Brain microvascular endothelial cell (primary cell): ENCODE data around the gene KCNK15.
A peak's percentile ranks its signal among the peaks of the same experiment; 100 is the strongest.

ENCODE experiments used
- DNase-seq: peaks from one replicate; pipeline ENCODE4 v3.0.0-alpha.2; 2020
- H3K27ac ChIP-seq: fragments of 250-450 bp; sonication (Bioruptor Pico); 2 replicates; pipeline ENCODE4 v1.5.1; 2020; ENCODE audit warnings: mild to moderate bottlenecking, moderate library complexity
- H3K27me3 ChIP-seq: fragments of 250-450 bp; sonication (Bioruptor Pico); replicated peaks from 2 replicates; pipeline ENCODE4 v1.5.1; 2020; ENCODE audit warnings: mild to moderate bottlenecking
- H3K36me3 ChIP-seq: fragments of 250-450 bp; sonication (Bioruptor Pico); replicated peaks from 2 replicates; pipeline ENCODE4 v1.5.1; 2020; ENCODE audit warnings: mild to moderate bottlenecking
- H3K4me3 ChIP-seq: 2 replicates; pipeline ENCODE4 v1.5.1; 2011; ENCODE audit warnings: low read depth, mild to moderate bottlenecking, control low read depth, low read length, moderate library complexity
- in situ Hi-C: cut with HindIII; loops from 2 replicates; pipeline ENCODE4 v1.10.0; 2017; ENCODE audit warnings: low sequenced_read_pairs, low pct_ligation_motif_present
- TF ChIP-seq, protein P1 (sequence below): IDR thresholded peaks from 2 replicates; pipeline ENCODE4 v1.5.1; 2011; ENCODE audit warnings: low read depth, mild to moderate bottlenecking, moderate library complexity, low read length, control low read depth, inconsistent platforms; ENCODE audit errors: missing control alignments

The KCNK15 gene

DNA sequence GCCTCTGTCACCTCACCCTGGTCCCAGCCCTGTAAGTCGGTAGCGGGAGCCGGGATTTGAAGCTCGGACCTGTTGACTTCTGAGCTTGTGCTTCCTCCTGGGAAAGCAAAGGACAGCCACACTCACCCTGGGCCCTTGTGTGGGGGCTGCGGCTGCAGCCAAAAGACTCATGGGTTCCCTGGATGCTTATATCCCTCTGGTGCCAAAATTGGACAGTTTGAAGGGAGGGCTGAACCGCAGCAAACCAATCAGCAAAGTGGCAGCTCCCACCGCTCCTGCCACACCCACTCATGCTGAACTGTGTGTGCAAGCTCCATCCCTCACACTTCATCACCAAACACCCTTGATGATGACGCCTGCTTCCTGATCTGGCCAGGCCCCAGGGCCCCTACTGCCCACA is 34.4 kb upstream of the KCNK15 start:
- TF ChIP-seq, protein P1, sequence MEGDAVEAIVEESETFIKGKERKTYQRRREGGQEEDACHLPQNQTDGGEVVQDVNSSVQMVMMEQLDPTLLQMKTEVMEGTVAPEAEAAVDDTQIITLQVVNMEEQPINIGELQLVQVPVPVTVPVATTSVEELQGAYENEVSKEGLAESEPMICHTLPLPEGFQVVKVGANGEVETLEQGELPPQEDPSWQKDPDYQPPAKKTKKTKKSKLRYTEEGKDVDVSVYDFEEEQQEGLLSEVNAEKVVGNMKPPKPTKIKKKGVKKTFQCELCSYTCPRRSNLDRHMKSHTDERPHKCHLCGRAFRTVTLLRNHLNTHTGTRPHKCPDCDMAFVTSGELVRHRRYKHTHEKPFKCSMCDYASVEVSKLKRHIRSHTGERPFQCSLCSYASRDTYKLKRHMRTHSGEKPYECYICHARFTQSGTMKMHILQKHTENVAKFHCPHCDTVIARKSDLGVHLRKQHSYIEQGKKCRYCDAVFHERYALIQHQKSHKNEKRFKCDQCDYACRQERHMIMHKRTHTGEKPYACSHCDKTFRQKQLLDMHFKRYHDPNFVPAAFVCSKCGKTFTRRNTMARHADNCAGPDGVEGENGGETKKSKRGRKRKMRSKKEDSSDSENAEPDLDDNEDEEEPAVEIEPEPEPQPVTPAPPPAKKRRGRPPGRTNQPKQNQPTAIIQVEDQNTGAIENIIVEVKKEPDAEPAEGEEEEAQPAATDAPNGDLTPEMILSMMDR: no peak
- no peaks in the 10 kb centered on the region for H3K36me3 ChIP-seq
- H3K27me3 ChIP-seq: peaks cover 15% of the 10 kb centered on the region
- DNase-seq: no peak
- no peak overlapping the region for H3K27ac ChIP-seq
- in situ Hi-C loops: no loop called here
- H3K4me3 ChIP-seq: no peak overlapping the region

GRCh38 chr20:44714102-44714700 is 31.5 kb upstream of the KCNK15 start:
- H3K27ac ChIP-seq: no peak overlapping the region
- H3K27me3 ChIP-seq: peaks cover 15% of the 10 kb centered on the region
- in situ Hi-C loops: no loop called here
- TF ChIP-seq, protein P1: no peak
- H3K4me3 ChIP-seq: no peak overlapping the region
- DNase-seq: no peak
- no peaks in the 10 kb centered on the region for H3K36me3 ChIP-seq

- Histone ChIP-seq H3K36me3 (no peaks in the 10 kb centered on the region), H3K27ac (no peak within 1 kb of the TSS), H3K4me3 (no peak within 1 kb of the TSS), H3K27me3 (peaks cover 15% of the 10 kb centered on the region)
- TF ChIP-seq, protein P1: no peak
- peak; percentile 60 for DNase-seq
- in situ Hi-C loops: no loop called here
These were observed 30.8 kb upstream of the KCNK15 start, which contains the start of gene CCN5 for GRCh38 chr20:44714701-44715498. Gene CCN5 (plus strand): TSS chr20:44715369. CDS start chr20:44715391, 22 bp downstream.

DNA sequence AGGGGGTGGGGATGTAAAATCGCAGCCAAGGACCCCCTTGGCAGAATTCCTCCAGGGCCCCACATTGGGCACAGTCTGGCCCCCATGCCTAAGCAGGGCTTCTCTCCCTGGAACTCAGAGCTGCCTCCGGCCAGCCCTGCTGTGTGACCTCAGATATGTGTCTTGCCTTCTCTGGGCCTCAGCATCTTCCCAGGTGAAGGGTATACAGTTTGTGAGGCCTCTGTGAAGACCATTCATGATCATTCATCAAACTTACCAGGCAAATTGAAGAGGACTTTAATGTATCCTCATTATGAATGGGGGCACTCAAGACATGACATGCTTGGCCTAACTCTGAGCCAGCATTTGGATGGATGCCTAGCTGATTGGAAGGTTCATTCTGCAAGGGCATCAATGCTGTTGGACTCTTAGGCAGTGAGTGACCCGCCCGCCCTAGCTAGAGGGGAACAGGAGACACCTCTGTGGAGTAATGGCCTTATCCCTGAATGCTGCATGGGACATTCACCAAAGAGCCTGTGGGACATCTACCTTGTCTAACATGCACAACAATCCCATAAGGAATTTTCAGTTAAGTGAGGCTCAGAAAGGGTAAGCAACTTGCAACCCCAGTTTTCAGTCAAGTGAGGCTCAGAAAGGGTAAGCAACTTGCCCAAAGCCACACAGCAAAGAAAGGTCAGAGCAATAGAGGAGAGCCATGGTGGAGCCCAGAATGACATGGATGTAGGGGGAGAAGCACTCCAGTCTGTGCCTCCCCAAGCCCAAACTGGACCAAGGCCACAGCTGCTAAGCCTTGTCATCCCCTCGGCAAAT is 30.0 kb upstream of the KCNK15 start:
- no peak for DNase-seq
- in situ Hi-C loops: no loop called here

GRCh38 chr20:44716309-44717106 is 29.2 kb upstream of the KCNK15 start:
- H3K27me3 ChIP-seq: peaks cover 9% of the 10 kb centered on the region
- no peaks in the 10 kb centered on the region for H3K36me3 ChIP-seq
- H3K4me3 ChIP-seq: no peak overlapping the region
- TF ChIP-seq, protein P1: no peak
- DNase-seq: no peak
- in situ Hi-C loops: no loop called here
- H3K27ac ChIP-seq: no peak overlapping the region

More for the DNA sequence above, 30.0 kb upstream of the KCNK15 start:
- H3K36me3 ChIP-seq: no peaks in the 10 kb centered on the region
- peaks cover 15% of the 10 kb centered on the region for H3K27me3 ChIP-seq
- H3K27ac ChIP-seq: no peak overlapping the region
- TF ChIP-seq, protein P1: no peak
- H3K4me3 ChIP-seq: no peak overlapping the region
